ENCODE data around the gene VEZF1.
A peak's percentile ranks its signal among the peaks of the same experiment; 100 is the strongest.

The VEZF1 gene, protein sequence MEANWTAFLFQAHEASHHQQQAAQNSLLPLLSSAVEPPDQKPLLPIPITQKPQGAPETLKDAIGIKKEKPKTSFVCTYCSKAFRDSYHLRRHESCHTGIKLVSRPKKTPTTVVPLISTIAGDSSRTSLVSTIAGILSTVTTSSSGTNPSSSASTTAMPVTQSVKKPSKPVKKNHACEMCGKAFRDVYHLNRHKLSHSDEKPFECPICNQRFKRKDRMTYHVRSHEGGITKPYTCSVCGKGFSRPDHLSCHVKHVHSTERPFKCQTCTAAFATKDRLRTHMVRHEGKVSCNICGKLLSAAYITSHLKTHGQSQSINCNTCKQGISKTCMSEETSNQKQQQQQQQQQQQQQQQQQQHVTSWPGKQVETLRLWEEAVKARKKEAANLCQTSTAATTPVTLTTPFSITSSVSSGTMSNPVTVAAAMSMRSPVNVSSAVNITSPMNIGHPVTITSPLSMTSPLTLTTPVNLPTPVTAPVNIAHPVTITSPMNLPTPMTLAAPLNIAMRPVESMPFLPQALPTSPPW

DNA sequence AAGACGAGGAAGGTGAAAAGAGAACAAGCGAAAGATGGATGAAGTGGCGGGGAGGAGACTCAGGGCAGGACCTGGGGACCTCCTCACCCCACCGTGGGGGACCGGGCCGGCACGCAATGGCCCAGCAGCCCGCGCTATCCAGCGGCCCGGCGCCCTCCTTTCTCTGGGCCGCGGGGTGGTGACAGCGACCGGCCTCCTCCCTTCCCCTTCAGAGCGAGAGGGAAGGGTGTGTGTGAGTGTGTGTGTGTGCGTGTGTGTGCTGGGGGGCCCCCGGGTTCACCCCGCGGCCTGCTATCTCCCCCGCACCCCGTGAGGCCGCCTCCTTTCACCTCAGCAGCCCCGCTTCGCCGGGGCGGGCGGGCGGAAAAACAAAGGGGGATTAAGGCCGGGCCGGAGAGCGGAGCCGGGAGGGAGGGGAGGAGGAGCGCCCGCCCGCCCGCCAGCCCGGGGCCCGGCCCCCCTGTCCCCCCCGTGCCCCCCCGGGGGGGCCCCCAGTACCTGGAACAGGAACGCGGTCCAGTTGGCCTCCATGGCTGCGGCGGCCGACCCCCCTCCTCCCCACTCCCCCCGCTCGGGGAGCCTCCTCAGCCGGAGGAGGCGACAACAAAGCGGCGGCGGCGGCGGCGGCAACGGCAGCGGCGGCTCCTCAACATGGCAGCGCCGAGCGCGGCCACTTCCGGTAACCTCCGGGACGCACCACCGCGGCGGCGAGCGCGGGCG lies at the start of gene VEZF1:
Gene VEZF1, minus strand, starts transcription at position 674 of the 720 bp plus-strand sequence. Its CDS starts 143 bp downstream, at position 531.
- peak; percentile 74 for DNase-seq (ENCODE audit: low spot score)

GRCh38 chr17:58032691-58033415 lies 44.8 kb upstream of the VEZF1 start:
- DNase-seq (ENCODE audit: low spot score): no peak

GRCh38 chr17:58028578-58028977 lies 40.5 kb upstream of the VEZF1 start:
- DNase-seq (ENCODE audit: low spot score): no peak

- DNase-seq (ENCODE audit: low spot score): no peak
Observed at GRCh38 chr17:58020401-58020800, 32.3 kb upstream of the VEZF1 start.

GRCh38 chr17:58019521-58019920 lies 31.5 kb upstream of the VEZF1 start:
- DNase-seq (ENCODE audit: low spot score): no peak

- DNase-seq (ENCODE audit: low spot score): peak; percentile 43
Observed at GRCh38 chr17:58019039-58019438, 31.0 kb upstream of the VEZF1 start.

DNA sequence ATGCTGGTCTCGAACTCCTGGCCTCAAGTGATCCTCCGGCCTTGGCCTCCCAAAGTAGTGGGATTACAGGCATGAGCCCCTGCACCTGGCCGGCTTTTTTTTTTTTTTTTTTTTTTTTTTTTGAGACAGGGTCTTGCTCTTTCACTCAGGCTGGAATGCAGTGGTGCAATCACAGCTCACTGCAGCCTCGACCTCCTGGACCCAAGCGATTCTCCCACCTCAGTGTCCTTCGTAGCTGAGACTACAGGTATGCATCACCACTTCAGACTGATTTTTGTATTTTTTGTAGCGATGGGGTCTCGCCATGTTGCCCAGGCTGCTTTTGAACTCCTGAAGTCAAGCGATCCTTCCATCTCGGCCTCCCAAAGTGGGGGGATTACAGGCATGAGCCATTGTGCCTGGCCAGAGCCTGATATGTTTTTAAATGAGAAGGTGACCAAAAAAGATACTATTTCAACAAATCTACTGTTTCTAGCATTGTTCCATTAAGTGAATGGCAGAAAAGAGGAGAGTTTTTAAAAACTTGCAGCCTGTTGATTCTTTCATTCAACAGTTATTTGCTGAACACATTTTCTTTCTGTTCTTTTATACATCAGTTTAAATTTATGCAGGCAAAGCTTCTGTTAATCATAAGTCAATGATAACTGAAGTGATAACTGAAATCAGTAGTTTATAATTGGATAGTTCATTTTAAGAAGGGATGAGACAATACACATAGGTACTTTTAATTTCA lies 22.2 kb upstream of the VEZF1 start:
- DNase-seq (ENCODE audit: low spot score): no peak

GRCh38 chr17:58007781-58008706 lies 20.0 kb upstream of the VEZF1 start:
- no peak for DNase-seq (ENCODE audit: low spot score)

DNA sequence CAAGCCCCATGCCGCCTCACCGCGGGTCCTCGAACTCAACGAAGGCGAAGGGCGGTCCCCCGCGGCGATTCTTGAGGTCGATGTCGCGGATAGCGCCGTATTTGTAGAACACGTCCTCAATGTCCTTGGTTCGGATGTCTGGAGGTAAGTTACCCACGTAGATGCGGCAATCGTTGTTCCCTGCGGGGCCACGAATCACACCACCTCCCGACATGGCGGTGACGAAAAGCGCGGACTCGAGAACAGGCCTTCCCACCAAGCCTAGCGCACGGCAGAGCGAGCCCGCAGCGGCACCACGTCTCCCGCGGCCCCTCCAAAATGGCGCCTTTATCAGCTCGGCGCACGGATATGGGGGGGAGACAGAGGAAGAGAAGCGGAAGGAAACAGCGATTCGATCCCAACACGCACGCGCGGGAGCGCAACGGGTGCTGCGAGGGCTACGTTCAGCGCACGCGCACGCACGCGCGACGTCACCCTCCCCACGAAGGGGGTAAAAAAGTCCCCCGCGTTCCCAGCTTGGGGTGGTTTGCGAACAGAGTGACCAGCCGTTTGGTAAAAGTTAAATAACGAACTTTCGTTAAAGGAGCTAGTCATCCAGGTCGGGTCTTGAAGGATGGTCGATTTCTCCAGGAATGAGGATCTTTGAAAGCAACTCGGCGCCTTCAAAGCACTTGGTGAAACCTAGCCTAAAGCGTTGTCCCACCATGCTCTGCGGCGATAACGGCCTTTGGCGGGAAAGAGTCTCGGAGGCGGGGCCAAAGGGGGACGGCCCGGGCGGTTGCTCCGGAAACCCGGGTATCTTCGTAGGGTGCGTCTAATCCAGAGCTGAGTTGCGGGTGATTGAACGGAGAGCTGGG lies 19.1 kb upstream of the VEZF1 start, which contains the start of gene SRSF1:
Gene SRSF1, minus strand, starts transcription at position 323 of the 857 bp plus-strand sequence. Its CDS starts 109 bp downstream, at position 214.
- peak; percentile 98 for DNase-seq (ENCODE audit: low spot score)

- DNase-seq (ENCODE audit: low spot score): peak; percentile 60
Observed at GRCh38 chr17:58006560-58006923, 18.5 kb upstream of the VEZF1 start.

- DNase-seq (ENCODE audit: low spot score): peak; percentile 25
Observed at GRCh38 chr17:58005728-58006559, 17.9 kb upstream of the VEZF1 start.

DNA sequence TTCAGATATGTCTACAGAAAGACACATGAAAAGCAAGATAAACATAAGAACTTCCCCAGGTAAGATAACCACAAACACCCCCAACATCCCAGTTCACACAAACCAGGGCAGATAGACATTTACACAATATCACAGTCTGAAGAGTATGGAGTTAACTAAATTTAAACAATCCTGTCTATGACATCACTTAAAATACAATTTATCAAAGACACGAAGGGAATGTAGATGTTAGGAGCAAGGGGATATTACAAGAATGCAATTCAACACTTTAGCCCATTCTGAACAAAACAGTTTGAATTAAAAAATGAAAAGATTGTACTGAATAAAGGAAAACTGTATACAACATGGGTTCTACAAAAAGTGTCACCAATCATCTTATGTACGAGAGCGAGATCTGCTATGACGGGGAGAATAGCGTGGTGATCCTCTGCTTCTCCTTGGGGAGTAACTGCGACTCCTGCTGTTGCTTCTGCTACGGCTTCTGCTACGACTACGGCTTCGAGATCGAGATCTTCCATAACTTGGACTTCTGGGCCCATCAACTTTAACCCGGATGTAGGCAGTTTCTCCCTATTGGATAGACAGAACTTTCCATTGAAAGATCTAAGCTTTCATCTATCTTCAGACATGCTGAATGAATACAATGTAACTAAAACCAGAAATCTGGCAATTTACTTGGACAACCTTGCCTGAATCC lies 17.1 kb upstream of the VEZF1 start:
- no peak for DNase-seq (ENCODE audit: low spot score)

- peak; percentile 12 for DNase-seq (ENCODE audit: low spot score)
Observed at GRCh38 chr17:58004060-58004459, 16.0 kb upstream of the VEZF1 start.

- peak; percentile 11 for DNase-seq (ENCODE audit: low spot score)
Observed at GRCh38 chr17:58002973-58003372, 14.9 kb upstream of the VEZF1 start.

DNA sequence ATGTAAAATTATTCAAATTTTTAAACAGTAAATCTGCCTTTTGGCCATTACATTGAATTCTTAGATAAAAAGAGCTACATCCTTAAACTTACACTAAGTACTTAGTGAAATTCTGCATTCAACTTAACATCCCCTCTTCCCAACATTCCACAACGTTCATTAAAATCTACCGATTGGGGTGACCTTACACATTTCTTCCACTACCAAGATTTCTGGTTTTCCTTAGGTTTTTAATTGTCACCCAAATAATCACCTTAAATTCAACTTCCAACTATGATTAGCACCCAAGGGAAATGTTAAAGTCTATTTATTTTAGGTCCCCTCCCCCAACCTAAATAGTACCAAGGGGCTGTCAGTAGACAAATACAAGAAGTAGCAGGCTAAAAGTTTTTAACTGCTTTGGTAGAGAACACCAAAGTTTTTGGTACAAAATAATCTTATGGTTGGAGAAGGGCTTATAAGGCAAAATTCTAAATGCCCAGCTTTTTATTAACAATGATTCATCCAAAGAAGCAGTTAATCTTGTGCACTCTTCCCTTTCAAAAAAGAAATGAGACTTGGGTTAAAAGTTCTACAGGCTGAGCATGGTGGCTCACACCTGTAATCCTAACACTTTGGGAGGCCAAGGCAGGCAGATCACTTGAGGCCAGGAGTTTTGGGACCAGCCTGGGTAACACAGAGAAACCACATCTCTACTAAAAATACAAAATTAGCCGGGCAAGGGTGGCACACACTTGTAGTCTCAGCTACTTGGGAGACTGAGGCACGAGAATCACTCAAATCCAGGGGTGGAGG lies 14.3 kb upstream of the VEZF1 start:
- peak; percentile 27 for DNase-seq (ENCODE audit: low spot score)

DNA sequence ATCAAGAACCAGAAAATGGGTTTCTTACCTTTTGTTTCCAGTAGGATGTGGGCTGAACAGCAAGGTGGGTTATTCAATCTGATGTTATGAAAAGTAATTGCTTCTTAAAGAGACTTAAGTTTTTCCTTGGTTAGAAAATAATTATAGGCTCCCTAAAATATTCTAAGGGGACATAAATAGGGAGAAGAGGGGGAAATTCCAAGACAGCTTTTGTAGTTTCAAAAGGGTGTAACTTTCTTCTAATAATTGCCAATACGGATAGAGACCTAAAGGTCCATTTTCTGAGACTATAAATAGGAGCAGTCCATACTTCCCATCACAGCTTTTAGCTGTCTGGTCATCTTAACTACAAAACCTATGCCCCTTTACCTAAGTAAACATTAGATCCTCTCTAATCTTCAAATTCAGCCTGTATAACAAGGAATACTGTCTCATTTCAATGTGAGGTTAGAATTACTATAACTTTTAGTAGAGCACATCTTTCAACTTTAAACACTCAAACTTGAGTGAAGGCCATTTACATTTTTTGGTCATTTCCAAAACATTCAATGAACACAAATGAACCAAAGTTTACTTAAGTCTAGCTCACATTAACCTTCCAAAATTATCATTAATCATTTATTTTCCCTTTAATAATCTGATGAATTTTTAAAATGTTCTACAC lies 13.5 kb upstream of the VEZF1 start:
- DNase-seq (ENCODE audit: low spot score): peak; percentile 19
